Stomach (tissue), 4 donors: ENCODE data around the gene VCL.

ENCODE experiments used
- POLR2A ChIP-seq, 4 donors: fragments of 450-650 bp; IDR thresholded peaks; one replicate each; pipeline ENCODE4 v1.6.1; 2016; ENCODE audit warnings: antibody characterized with exemption in 4 of 4, control low read depth in 2 of 4, mild to moderate bottlenecking in 1 of 4, moderate library complexity in 1 of 4
- POLR2AphosphoS5 ChIP-seq, 3 donors: sonication (generic); formaldehyde crosslinking; IDR thresholded peaks; one replicate each; pipeline ENCODE4 v1.6.1; 2016; ENCODE audit warnings: antibody characterized with exemption in 3 of 3
- TF ChIP-seq, protein P1 (sequence below), 7 experiments: fragments of 450-650 bp in 4 of 7; fragments of 200-600 bp in 3 of 7; sonication (generic) in 3 of 7; IDR thresholded peaks; one replicate each; pipeline ENCODE4 v1.5.1; 2016 to 2019; ENCODE audit warnings: antibody characterized with exemption in 7 of 7, control low read depth in 2 of 7, mild to moderate bottlenecking in 1 of 7

DNA sequence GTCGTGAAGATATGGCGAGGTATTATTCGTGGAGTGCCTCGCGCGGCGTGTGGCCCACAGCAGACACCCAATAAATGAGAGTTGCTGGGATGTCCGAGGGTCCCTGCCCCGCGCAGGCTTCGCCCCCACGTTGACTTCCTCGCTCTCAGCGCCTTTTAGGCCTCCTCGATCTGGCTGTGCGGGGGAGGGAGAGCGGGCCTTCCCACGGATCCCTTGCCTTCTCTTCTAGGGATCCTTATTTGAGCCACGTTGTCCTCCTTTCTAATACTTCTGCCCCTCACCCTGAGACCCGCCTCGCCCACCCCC lies 660 bp downstream of the VCL start:
- TF ChIP-seq POLR2A (IDR thresholded peaks at IDR 0.05) = no peak
- TF ChIP-seq, protein P1, sequence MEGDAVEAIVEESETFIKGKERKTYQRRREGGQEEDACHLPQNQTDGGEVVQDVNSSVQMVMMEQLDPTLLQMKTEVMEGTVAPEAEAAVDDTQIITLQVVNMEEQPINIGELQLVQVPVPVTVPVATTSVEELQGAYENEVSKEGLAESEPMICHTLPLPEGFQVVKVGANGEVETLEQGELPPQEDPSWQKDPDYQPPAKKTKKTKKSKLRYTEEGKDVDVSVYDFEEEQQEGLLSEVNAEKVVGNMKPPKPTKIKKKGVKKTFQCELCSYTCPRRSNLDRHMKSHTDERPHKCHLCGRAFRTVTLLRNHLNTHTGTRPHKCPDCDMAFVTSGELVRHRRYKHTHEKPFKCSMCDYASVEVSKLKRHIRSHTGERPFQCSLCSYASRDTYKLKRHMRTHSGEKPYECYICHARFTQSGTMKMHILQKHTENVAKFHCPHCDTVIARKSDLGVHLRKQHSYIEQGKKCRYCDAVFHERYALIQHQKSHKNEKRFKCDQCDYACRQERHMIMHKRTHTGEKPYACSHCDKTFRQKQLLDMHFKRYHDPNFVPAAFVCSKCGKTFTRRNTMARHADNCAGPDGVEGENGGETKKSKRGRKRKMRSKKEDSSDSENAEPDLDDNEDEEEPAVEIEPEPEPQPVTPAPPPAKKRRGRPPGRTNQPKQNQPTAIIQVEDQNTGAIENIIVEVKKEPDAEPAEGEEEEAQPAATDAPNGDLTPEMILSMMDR (IDR thresholded peaks at IDR 0.05) = no peak
- no peak for TF ChIP-seq POLR2AphosphoS5 (IDR thresholded peaks at IDR 0.05)
